BE2C (cell line): ENCODE measurements around the gene IGDCC3.

Experiments used
- DNase-seq: peaks from one replicate; pipeline ENCODE4 v3.0.0-alpha.2; 2020
- H3K27me3 ChIP-seq: fragments of 250-450 bp; sonication (Bioruptor Pico); 2 replicates; pipeline ENCODE4 v1.5.1; 2020; ENCODE audit warnings: mild to moderate bottlenecking
- H3K36me3 ChIP-seq: fragments of 250-450 bp; sonication (Bioruptor Pico); 2 replicates; pipeline ENCODE4 v1.5.1; 2020; ENCODE audit warnings: mild to moderate bottlenecking
- H3K4me1 ChIP-seq: fragments of 250-450 bp; sonication (Bioruptor Pico); 2 replicates; pipeline ENCODE4 v1.5.1; 2020
- H3K4me3 ChIP-seq: 2 replicates; pipeline ENCODE4 v1.5.1; 2011; ENCODE audit warnings: low read depth, low read length
- H3K9me3 ChIP-seq: fragments of 250-450 bp; sonication (Bioruptor Pico); 2 replicates; pipeline ENCODE4 v1.5.1; 2020
- TF ChIP-seq, protein P1 (sequence below): IDR thresholded peaks from 2 replicates; pipeline ENCODE4 v1.5.1; 2012; ENCODE audit warnings: mild to moderate bottlenecking, low read depth, low read length

IGDCC3 gene

DNA sequence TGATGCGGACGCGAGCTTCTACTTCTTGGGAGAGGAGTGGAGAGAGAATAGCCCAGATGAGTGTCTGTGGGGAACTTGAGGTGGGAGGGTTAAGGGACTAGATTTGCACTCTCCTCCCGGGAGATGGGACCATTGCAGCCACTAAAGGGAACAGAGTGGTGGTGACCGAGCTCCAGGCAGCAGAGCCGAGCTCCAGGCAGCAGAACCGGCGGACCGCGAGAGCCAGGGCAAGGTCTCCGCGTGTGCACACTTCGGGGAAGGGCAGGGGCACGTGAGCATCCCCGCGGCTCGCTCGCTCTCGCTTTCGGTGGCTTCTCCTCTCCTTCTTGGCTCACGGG lies 1.1 kb downstream of the IGDCC3 start:
- Histone ChIP-seq H3K9me3 (no peaks in the 10 kb centered on the region), H3K36me3 (peaks cover 16% of the 10 kb centered on the region), H3K4me1 (peaks cover 20% of the 10 kb centered on the region), H3K4me3 (peak overlapping the region; percentile 82), H3K27me3 (no peaks in the 10 kb centered on the region)
- DNase-seq = peak; percentile 42
- TF ChIP-seq, protein P1, sequence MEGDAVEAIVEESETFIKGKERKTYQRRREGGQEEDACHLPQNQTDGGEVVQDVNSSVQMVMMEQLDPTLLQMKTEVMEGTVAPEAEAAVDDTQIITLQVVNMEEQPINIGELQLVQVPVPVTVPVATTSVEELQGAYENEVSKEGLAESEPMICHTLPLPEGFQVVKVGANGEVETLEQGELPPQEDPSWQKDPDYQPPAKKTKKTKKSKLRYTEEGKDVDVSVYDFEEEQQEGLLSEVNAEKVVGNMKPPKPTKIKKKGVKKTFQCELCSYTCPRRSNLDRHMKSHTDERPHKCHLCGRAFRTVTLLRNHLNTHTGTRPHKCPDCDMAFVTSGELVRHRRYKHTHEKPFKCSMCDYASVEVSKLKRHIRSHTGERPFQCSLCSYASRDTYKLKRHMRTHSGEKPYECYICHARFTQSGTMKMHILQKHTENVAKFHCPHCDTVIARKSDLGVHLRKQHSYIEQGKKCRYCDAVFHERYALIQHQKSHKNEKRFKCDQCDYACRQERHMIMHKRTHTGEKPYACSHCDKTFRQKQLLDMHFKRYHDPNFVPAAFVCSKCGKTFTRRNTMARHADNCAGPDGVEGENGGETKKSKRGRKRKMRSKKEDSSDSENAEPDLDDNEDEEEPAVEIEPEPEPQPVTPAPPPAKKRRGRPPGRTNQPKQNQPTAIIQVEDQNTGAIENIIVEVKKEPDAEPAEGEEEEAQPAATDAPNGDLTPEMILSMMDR = no peak

DNA sequence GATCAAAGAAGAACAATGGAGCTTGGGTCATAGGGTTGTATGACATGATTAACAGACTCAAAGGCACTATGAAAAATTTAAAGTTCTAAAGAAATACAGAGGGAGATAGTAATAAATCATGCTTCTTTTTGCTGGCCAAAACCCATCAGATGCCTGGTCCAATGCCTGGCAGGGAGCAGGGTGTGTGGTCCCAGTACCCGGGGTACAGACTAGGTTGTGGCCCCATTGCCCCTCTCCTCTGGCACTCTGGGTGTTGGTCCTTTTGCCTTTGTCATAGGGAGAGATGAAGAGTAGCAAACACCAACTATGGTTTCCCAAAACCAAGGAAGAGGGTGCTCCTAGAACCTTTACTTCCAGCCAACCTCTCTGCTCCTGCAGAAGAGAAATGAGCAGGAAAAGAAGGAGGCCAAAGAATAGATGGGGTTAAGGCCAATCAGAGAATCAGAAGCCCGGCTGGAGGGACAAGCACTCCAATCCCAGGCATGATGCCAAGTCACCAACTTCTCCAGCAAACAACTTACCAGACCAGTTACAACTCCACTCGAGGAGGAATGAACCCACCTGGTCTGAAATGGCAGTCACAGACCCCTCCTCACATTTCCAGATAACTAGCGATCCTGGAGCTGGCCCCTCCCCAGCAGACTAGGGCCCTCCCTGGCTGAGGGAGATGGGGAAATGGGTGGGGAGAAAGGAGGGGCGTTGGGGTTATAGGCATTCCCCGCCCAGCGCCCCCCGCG lies 1.8 kb downstream of the IGDCC3 start:
- Histone ChIP-seq H3K9me3 (no peaks in the 10 kb centered on the region), H3K4me3 (peak overlapping the region; percentile 82), H3K4me1 (peaks cover 20% of the 10 kb centered on the region), H3K27me3 (no peaks in the 10 kb centered on the region), H3K36me3 (peaks cover 16% of the 10 kb centered on the region)
- TF ChIP-seq, protein P1 = no peak
- no peak for DNase-seq

DNA sequence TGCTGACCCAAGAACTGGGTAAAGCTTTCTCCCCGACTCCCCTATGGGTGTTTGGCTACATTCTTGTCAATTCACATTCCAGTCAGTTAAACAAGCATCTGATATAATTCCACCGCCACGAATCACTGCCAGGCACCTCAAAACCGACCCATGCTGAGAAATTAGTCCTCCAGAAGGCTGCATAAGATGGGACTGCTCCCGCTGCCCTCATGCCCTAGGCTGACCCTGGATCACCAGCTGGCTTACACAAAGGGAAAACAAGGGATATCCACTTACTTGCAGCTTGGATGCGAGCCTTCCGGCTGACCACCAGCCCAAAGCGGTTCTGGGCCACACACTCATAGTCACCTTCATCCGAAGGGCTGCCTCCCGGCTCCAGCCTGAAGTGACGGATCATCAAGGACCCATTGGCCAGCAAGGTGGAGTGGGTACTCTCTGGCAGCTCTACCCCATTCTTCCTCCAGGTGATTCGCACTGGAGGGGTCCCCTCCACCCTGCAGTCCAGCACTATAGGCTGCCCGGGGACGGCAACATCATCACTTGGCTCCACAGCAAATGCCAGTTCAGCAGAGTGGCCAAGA lies 2.9 kb downstream of the IGDCC3 start:
- Histone ChIP-seq H3K4me3 (no peak overlapping the region), H3K27me3 (no peaks in the 10 kb centered on the region), H3K4me1 (peaks cover 15% of the 10 kb centered on the region), H3K9me3 (no peaks in the 10 kb centered on the region), H3K36me3 (peaks cover 16% of the 10 kb centered on the region)
- no peak for DNase-seq
- TF ChIP-seq, protein P1 = no peak

DNA sequence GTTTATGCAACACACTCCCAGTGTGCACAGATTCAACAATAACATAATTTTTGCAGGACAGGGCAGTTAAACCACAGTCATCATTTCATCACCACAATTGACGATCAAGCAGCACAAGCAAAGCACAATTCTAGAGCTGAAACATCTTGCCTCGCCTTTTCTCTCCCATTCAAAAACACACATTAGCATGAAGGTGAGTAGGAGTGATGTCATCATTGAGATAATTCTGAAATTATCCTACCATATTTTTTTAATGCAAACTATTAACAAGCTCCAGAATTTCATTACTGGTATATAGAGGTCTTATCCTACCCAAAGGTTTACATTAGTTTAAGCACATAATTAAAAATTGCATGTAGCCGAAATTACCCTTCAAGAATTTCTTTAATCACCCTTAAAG lies 3.5 kb downstream of the IGDCC3 start:
- H3K9me3 ChIP-seq = no peaks in the 10 kb centered on the region
- DNase-seq = no peak
- H3K4me3 ChIP-seq = no peak overlapping the region
- no peaks in the 10 kb centered on the region for H3K27me3 ChIP-seq
- H3K4me1 ChIP-seq = peaks cover 13% of the 10 kb centered on the region
- TF ChIP-seq, protein P1 = no peak
- peaks cover 16% of the 10 kb centered on the region for H3K36me3 ChIP-seq

DNA sequence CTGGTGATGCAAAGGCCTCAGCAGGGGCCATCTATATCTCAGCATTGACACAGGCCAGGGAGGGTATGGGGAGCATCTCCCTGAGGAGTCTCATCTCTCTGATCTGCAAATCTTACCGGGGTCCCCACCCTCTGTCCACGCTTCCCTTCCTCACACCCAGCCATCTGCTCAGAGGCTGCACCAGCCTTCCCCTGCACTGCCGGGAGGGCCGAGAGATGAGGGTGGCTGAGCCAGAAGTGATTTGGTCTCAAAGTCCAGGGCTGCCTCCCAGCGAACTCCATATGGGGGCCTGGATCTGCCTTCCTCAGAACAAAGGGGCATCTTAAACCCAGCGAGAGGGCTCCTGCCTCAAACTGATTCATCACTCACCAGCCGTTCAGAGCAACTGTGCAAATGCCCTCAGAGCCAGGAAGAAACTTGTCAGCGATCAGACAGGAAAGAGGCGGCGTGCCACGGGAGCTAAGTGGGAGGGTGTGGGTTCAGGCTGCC lies 4.6 kb downstream of the IGDCC3 start:
- H3K9me3 ChIP-seq = no peaks in the 10 kb centered on the region
- H3K36me3 ChIP-seq = peaks cover 16% of the 10 kb centered on the region
- H3K4me3 ChIP-seq = no peak overlapping the region; the same call in 1 of the 2 replicates
- no peaks in the 10 kb centered on the region for H3K27me3 ChIP-seq
- peaks cover 18% of the 10 kb centered on the region for H3K4me1 ChIP-seq
- TF ChIP-seq, protein P1 = no peak
- DNase-seq = no peak

DNA sequence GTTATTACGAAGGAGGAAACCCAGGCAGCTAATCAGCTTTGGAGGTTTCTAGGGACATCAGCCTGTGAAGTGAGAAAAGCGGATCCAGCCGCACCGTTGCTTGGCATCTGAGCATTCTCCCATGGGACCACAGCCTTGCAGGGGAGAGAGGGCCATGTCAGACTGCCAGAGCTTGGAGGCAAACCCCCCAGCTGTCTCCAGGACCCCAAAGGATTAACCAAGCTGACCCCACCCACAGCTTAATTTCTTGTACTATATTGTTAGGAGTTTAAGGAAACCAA lies 5.1 kb downstream of the IGDCC3 start:
- H3K9me3 ChIP-seq = no peaks in the 10 kb centered on the region
- H3K27me3 ChIP-seq = no peaks in the 10 kb centered on the region
- DNase-seq = peak; percentile 79
- H3K36me3 ChIP-seq = peaks cover 16% of the 10 kb centered on the region
- no peak overlapping the region; the same call in 1 of the 2 replicates for H3K4me3 ChIP-seq
- TF ChIP-seq, protein P1 = no peak
- peaks cover 20% of the 10 kb centered on the region for H3K4me1 ChIP-seq
